Endothelial cell of umbilical vein (primary cell): Measurements from ENCODE around the gene POGZ. TPM values are rescaled to one million over a fixed set of nuclear protein-coding genes. Genes with fewer than 3 reads are reported as not detected.
"Not testable (repeated sequence)": the region's sequence is repeated elsewhere in the genome, so short reads cannot be mapped to it uniquely, and the experiment has no call there.

Experiments used
- BruUV-seq: library from RNA; stranded (reverse); fragments of 400-500 nt; replicated peaks from 2 replicates; lab custom pipeline; 2021; lab: Mats Ljungman, UMichigan
- CTCF ChIA-PET: fragments of 300-600, 350-600 bp; sonication (Branson Sonifier 250); formaldehyde crosslinking; loops from one replicate; lab custom pipeline; 2021; ENCODE audit warnings: antibody characterized with exemption, inconsistent platforms; lab: Charles Lee
- POLR2A ChIA-PET: fragments of 300-600, 350-600 bp; sonication (Branson Sonifier 250); formaldehyde crosslinking; loops from one replicate; lab custom pipeline; 2021; ENCODE audit warnings: antibody characterized with exemption, inconsistent platforms; lab: Charles Lee
- DNase-seq: peaks from one replicate; pipeline ENCODE4 v3.0.0-alpha.2; 2011; ENCODE audit warnings: low read depth, low spot score
- FAIRE-seq: peaks from 2 replicates; lab custom pipeline; 2011; peaks lifted over from hg19 to GRCh38; lab: Jason Lieb, UNC
- H2AFZ ChIP-seq: 2 replicates; pipeline ENCODE4 v1.6.0; 2012; ENCODE audit warnings: low read depth, low read length, control low read depth, inconsistent platforms
- H3K27ac ChIP-seq: 2 replicates; pipeline ENCODE4 v1.5.1; 2011; ENCODE audit warnings: low read depth, mild to moderate bottlenecking, control low read depth, low read length, moderate library complexity; ENCODE audit not compliant: insufficient read depth
- H3K27me3 ChIP-seq, 2 experiments: 2 replicates each; pipeline versions ENCODE4 v1.6.0 to v1.6.1; 2011; ENCODE audit warnings: low read length in 2 of 2, mixed read lengths in 1 of 2; ENCODE audit not compliant: control insufficient read depth in 2 of 2, insufficient read depth in 2 of 2
- H3K36me3 ChIP-seq, 2 experiments: 2 replicates in 1 of 2; 3 replicates in 1 of 2; pipeline ENCODE4 v1.5.1; 2011; ENCODE audit warnings: low read length in 2 of 2, mild to moderate bottlenecking in 1 of 2, moderate library complexity in 1 of 2; ENCODE audit not compliant: control insufficient read depth in 2 of 2, insufficient read depth in 2 of 2; ENCODE audit errors: extremely low read depth in 1 of 2
- H3K4me1 ChIP-seq: 3 replicates; pipeline ENCODE4 v1.5.1; 2011; ENCODE audit warnings: mild to moderate bottlenecking, low read length; ENCODE audit not compliant: control insufficient read depth, insufficient read depth; ENCODE audit errors: extremely low read depth
- H3K4me2 ChIP-seq: 2 replicates; pipeline ENCODE4 v1.6.1; 2011; ENCODE audit warnings: low read length, control low read depth, mixed read lengths; ENCODE audit not compliant: insufficient read depth
- H3K4me3 ChIP-seq, 3 experiments: fragments of 200-600 bp in 1 of 3; sonication (generic), shearing (Covaris generic) in 1 of 3; replicated peaks in 1 of 3; 2 replicates each; pipeline ENCODE4 v1.5.1; 2011 to 2016; ENCODE audit warnings: control low read depth in 3 of 3, low read length in 3 of 3, mild to moderate bottlenecking in 2 of 3, inconsistent platforms in 1 of 3, low read depth in 1 of 3, moderate library complexity in 1 of 3; ENCODE audit not compliant: insufficient read depth in 1 of 3
- H3K79me2 ChIP-seq: 2 replicates; pipeline ENCODE4 v1.6.0; 2012; ENCODE audit warnings: low read length, inconsistent platforms; ENCODE audit not compliant: control insufficient read depth, insufficient read depth
- H3K9ac ChIP-seq: replicated peaks from 2 replicates; pipeline ENCODE3; 2011; ENCODE audit warnings: low read length, control low read depth; ENCODE audit not compliant: insufficient read depth; ENCODE audit errors: extremely low read depth
- H3K9me1 ChIP-seq: replicated peaks from 3 replicates; pipeline ENCODE4 v1.6.0; 2011; ENCODE audit warnings: mild to moderate bottlenecking, low read length; ENCODE audit not compliant: control insufficient read depth, insufficient read depth; ENCODE audit errors: extremely low read depth
- H3K9me3 ChIP-seq: replicated peaks from 2 replicates; pipeline ENCODE4 v1.5.1; 2012; ENCODE audit warnings: low read length, inconsistent platforms; ENCODE audit not compliant: control insufficient read depth, insufficient read depth
- H4K20me1 ChIP-seq: replicated peaks from 2 replicates; pipeline ENCODE3; 2011; ENCODE audit warnings: mild to moderate bottlenecking, low read length; ENCODE audit not compliant: control insufficient read depth, insufficient read depth; ENCODE audit errors: extremely low read depth
- CTCF ChIP-seq, 2 donors: IDR thresholded peaks; 1 replicate in 1 of 2; 2 replicates in 1 of 2; pipeline ENCODE4 v1.5.1; 2011; ENCODE audit warnings: low read length in 2 of 2, mild to moderate bottlenecking in 2 of 2, moderate library complexity in 2 of 2, control low read depth in 1 of 2, inconsistent platforms in 1 of 2, low read depth in 1 of 2; ENCODE audit not compliant: insufficient read depth in 1 of 2; ENCODE audit errors: extremely low read depth in 1 of 2
- EZH2 ChIP-seq: IDR thresholded peaks from 2 replicates; pipeline ENCODE4 v1.6.1; 2012; ENCODE audit warnings: borderline replicate concordance, low read depth, mild to moderate bottlenecking, moderate library complexity, low read length, inconsistent platforms; ENCODE audit not compliant: severe bottlenecking
- FOS ChIP-seq: IDR thresholded peaks from 2 replicates; pipeline ENCODE4 v1.6.1; 2011; ENCODE audit warnings: mild to moderate bottlenecking, low read length, moderate library complexity, borderline replicate concordance; ENCODE audit not compliant: insufficient read depth
- GATA2 ChIP-seq: IDR thresholded peaks from 2 replicates; pipeline ENCODE4 v1.7.0; 2011; ENCODE audit warnings: low read depth, mild to moderate bottlenecking, moderate library complexity, mixed read lengths, low read length; ENCODE audit not compliant: insufficient read length, insufficient read depth
- MYC ChIP-seq: IDR thresholded peaks from one replicate; pipeline ENCODE4 v1.6.1; 2011; ENCODE audit warnings: mild to moderate bottlenecking, low read depth, low read length
- POLR2AphosphoS5 ChIP-seq: IDR thresholded peaks from 2 replicates; pipeline ENCODE4 v1.6.1; 2012; ENCODE audit warnings: low read depth, mild to moderate bottlenecking, control low read depth, low read length, moderate library complexity; ENCODE audit not compliant: insufficient read depth
- dilution Hi-C: fragments of 300-500 bp; cut with MboI; formaldehyde crosslinking; loops from one replicate; pipeline ENCODE4 v1.15.0; 2019; ENCODE audit warnings: low sequenced_read_pairs; ENCODE audit not compliant: extremely low pct_ligation_motif_present
- intact Hi-C: fragments of 100-400 bp; cut with micrococcal nuclease; formaldehyde crosslinking; loops from one replicate; pipeline ENCODE4 v1.10.0; 2022
- polyA plus RNA-seq, 4 experiments: library from polyadenylated mRNA; depleted of rRNA in 3 of 4; stranded (reverse) in 3 of 4; unstranded in 1 of 4; fragments of >200 nt; gene quantifications; 2 replicates each; pipeline versions ENCODE4 v1.2.1 to v1.2.3, GENCODE V29; 2011 to 2012; ENCODE audit warnings: missing spikeins in 1 of 4
- total RNA-seq: library from RNA; stranded (reverse); gene quantifications from 2 replicates; pipeline ENCODE4 v1.2.3, GENCODE V29; 2021

Gene POGZ
- total and polyA plus RNA-seq, 2 donors (not counting 3 experiments of a cell fraction or from before 2014, with no cell fraction given), result 50.7 to 96.7 TPM

- H3K9me3 ChIP-seq, intact Hi-C loops, H2AFZ ChIP-seq, dilution Hi-C loops, DNase-seq, POLR2A ChIA-PET, H3K9me1 ChIP-seq, BruUV-seq, H3K36me3 ChIP-seq, H3K27ac ChIP-seq, H3K9ac ChIP-seq, H3K27me3 ChIP-seq, H3K4me3 ChIP-seq, FAIRE-seq, H3K4me2 ChIP-seq, H3K4me1 ChIP-seq, H4K20me1 ChIP-seq: not testable (repeated sequence)
- CTCF ChIA-PET, result interaction anchor here (1.2 to 1.7 kb wide), 3 partner anchors 11 to 26 kb away, joined by 3 to 9 read pairs (median 4); no protein-coding TSS in a partner anchor
- peaks cover 18% of the 10 kb centered on the region for H3K79me2 ChIP-seq
Measured at GRCh38 chr1:151396265-151396664, 63.0 kb downstream of the POGZ start.

DNA sequence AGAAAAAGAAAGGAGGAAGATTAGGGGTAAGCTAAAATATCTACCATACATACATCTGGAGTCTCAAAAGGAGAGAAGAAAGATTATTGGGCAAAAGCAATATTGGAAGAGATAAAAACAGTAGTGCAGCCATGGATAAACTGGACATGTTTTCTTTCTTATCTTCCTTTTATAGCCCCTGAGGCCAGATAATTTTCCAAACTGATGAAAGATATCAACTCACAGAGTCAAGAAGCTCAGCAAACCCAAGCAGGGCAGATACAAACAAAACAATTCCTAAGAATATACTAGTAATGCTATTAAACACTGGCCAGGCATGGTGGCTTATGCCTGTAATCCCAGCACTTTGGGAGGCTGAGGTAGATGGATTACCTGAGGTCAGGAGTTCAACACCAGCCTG is 65.7 kb downstream of the POGZ start:
- Histone ChIP-seq H3K27me3 (peaks cover 0 to 2% of the 10 kb centered on the region in 2 experiments), H2AFZ (no peak overlapping the region), H3K36me3 (no peaks in the 10 kb centered on the region), H3K9me3 (no peaks in the 10 kb centered on the region), H3K4me1 (no peaks in the 10 kb centered on the region), H3K9ac (no peak overlapping the region), H3K9me1 (no peaks in the 10 kb centered on the region), H4K20me1 (no peaks in the 10 kb centered on the region), H3K79me2 (no peaks in the 10 kb centered on the region), H3K27ac (no peak overlapping the region), H3K4me2 (no peak overlapping the region), H3K4me3 (no peak overlapping the region)
- FAIRE-seq (no peak), DNase-seq (no peak)
- CTCF ChIA-PET, result interaction anchor here (1.2 to 2.1 kb wide), 2 partner anchors 9 to 53 kb away, joined by 3 to 7 read pairs; no protein-coding TSS in a partner anchor
- dilution Hi-C loops (no loop called here), intact Hi-C loops (no loop called here)
- BruUV-seq, result no TSS peak
- POLR2A ChIA-PET, result no interaction called here
- TF ChIP-seq EZH2 (no peak), GATA2 (no peak), MYC (no peak), CTCF (IDR thresholded peaks at IDR 0.05; ENCODE audit: extremely low read depth in 1 of 2, insufficient read depth in 1 of 2, low read depth in 1 of 2, low read length in 2 of 2) (no peak), POLR2AphosphoS5 (no peak), FOS (no peak)
